GM18520 (cell line): ENCODE measurements around the gene CMIP.
A peak's percentile ranks its signal among the peaks of the same experiment; 100 is the strongest.
"Not testable (repeated sequence)": the region's sequence is repeated elsewhere in the genome, so short reads cannot be mapped to it uniquely, and the experiment has no call there.

Source experiments
- ATAC-seq: cut with Tn5 transposase; IDR thresholded peaks from one replicate; pipeline ENCODE4 v1.9.1; 2021; ENCODE audit not compliant: unreplicated experiment

The CMIP gene

GRCh38 chr16:81728435-81728834 is 283.8 kb downstream of the CMIP start:
- ATAC-seq, result no peak

GRCh38 chr16:81729451-81729850 is 284.8 kb downstream of the CMIP start:
- no peak for ATAC-seq

- ATAC-seq, result no peak
Measured at GRCh38 chr16:81730090-81731051, 285.8 kb downstream of the CMIP start.

- no peak for ATAC-seq
Measured at GRCh38 chr16:81731649-81732048, 287.0 kb downstream of the CMIP start.

GRCh38 chr16:81732699-81733098 is 288.1 kb downstream of the CMIP start:
- ATAC-seq, result no peak

GRCh38 chr16:81733295-81733694 is 288.7 kb downstream of the CMIP start:
- ATAC-seq, result no peak

- no peak for ATAC-seq
Measured at GRCh38 chr16:81734632-81735434, 290.2 kb downstream of the CMIP start.

- ATAC-seq, result peak; percentile 79
Measured at GRCh38 chr16:81737885-81738536, 293.4 kb downstream of the CMIP start.

GRCh38 chr16:81738783-81739496 is 294.3 kb downstream of the CMIP start:
- ATAC-seq, result no peak

GRCh38 chr16:81739503-81739902 is 294.9 kb downstream of the CMIP start:
- ATAC-seq, result no peak

GRCh38 chr16:81740169-81740568 is 295.6 kb downstream of the CMIP start:
- peak; percentile 52 for ATAC-seq

GRCh38 chr16:81741430-81741770 is 296.8 kb downstream of the CMIP start:
- not testable (repeated sequence) for ATAC-seq

- no peak for ATAC-seq
Measured at GRCh38 chr16:81744385-81744784, 299.8 kb downstream of the CMIP start.

GRCh38 chr16:81744911-81745310 is 300.3 kb downstream of the CMIP start:
- no peak for ATAC-seq

- no peak for ATAC-seq
Measured at GRCh38 chr16:81745704-81746558, 301.3 kb downstream of the CMIP start.

GRCh38 chr16:81746566-81746965 is 302.0 kb downstream of the CMIP start:
- no peak for ATAC-seq

- ATAC-seq, result no peak
Measured at GRCh38 chr16:81748476-81749198, 304.0 kb downstream of the CMIP start.

GRCh38 chr16:81752225-81752875 is 307.7 kb downstream of the CMIP start:
- ATAC-seq, result peak; percentile 84

GRCh38 chr16:81752876-81753227 is 308.2 kb downstream of the CMIP start:
- no peak for ATAC-seq
